Activated CD4-positive, alpha-beta T cell treated with anti-CD3 and anti-CD28 coated beads, Interleukin-2, Interleukin-6, amounts not matched to agents 100 ng/mL and 50 ng/mL, durations not matched to agents 16 hours and 8 hours (primary cell): Measurements from ENCODE around the gene UCKL1.
"Not testable (repeated sequence)": the region's sequence is repeated elsewhere in the genome, so short reads cannot be mapped to it uniquely, and the experiment has no call there.

ENCODE experiments used
- DNase-seq: peaks from one replicate; pipeline ENCODE4 v3.0.0-alpha.2; 2020

Gene UCKL1

DNA sequence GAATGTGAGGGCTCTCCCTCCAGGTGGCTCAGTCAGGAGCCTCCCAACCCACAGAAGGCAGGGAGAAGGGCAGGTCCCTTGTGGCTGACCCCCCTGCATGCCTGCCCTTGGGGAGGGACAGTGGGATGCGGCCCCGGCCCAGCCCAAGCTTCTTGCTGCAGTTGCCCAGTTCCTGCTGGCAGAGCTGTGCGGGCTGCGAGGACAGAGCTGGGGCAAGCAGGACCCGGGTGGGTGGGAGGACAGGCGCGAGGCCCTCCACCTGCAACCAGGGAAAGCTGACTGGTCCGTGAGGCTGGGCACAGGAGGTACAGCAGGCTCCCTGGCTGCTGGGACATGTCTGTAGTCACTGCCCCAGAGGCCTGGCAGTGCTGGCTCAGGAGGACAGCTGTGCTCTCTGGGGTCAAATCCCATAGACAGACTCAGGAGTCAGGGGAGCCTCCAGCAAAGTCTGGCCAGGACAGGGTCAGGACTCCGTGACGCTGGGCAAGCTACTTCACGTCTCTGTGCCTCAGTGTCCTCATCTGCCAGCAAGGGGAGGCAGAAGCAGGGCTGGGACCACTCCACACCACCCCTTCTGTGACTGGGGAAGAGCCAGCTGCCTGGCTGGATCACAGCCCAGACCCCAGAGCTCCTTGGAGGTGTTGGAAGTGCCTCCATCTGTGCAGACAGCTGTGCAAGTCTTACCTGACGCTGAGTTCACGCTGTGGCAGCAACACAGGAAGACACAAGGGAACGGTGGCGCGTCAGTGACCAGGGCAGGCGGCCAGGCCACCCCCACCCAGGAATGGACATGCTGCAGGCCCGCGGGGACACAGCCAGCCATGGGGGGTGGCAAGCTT is 13.0 kb downstream of the UCKL1 start:
- no peak for DNase-seq

DNA sequence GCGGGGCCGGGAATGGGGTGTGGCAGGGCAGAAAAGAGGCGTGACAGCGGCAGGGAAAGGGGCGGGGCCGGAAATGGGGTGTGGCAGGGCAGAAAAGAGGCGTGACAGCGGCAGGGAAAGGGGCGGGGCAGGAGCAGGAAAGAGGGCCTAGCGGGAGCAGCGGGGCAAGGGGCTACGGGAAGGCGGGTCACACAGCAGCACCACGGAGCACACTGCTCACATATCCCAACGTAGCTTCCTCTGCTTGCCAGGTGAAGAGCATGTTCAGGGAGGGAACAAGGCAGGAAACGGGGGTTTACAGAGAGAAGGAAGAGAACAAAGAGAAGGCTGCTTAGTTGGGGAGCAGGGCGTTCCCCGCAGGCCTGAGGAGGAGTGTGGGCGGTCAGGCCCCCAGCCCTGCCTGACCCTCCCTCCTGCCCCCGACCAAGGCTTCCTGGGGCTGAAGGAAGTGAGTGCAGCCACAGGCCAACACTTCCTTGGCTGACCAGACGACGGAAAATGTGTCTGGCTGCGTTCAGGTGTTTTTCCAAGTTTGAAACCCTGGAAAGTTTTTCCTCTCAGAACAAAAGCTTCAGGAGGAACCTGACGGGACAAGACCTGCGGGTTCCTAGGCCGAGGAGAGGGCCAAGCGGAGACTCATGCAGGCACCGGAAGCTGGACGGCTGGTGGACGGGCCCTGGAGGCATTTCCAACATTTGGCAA is 13.8 kb downstream of the UCKL1 start:
- DNase-seq: peak; percentile 79

DNA sequence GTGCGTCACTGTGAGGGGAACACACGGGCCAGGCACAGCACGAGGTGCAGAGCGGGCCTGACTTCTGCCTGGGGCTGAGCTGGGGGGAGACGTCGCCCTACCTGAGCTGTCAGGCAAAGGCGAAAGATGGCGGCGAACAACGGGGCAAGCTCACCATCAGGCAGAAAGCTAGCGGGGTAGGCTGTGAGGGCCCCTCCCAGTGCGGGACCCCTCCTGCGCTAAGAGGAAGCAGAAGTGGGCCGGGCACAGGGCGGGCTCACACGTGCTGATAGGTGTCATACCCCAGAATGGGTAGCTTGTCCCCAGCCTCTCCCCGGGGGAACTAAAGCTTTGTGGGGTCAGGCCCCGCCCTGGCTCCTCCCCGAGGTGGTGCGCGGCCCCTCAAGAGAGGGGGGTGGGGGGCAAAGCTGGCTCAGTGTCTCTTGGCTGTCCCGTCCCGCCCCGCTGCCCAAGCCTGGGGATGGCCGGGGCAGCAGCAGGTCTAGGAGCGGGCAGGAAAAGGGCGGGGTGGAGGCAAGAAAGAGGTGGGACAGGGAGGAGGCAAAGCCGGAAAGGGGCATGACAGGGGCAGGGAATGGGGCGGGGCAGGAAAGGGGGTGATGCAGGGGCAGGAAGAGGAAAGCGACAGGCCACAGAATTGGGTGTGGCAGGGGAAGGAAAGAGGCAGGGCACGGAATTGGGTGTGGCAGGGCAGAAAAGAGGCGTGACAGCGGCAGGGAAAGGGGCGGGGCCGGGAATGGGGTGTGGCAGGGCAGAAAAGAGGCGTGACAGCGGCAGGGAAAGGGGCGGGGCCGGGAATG is 14.7 kb downstream of the UCKL1 start:
- DNase-seq: peak; percentile 97

DNA sequence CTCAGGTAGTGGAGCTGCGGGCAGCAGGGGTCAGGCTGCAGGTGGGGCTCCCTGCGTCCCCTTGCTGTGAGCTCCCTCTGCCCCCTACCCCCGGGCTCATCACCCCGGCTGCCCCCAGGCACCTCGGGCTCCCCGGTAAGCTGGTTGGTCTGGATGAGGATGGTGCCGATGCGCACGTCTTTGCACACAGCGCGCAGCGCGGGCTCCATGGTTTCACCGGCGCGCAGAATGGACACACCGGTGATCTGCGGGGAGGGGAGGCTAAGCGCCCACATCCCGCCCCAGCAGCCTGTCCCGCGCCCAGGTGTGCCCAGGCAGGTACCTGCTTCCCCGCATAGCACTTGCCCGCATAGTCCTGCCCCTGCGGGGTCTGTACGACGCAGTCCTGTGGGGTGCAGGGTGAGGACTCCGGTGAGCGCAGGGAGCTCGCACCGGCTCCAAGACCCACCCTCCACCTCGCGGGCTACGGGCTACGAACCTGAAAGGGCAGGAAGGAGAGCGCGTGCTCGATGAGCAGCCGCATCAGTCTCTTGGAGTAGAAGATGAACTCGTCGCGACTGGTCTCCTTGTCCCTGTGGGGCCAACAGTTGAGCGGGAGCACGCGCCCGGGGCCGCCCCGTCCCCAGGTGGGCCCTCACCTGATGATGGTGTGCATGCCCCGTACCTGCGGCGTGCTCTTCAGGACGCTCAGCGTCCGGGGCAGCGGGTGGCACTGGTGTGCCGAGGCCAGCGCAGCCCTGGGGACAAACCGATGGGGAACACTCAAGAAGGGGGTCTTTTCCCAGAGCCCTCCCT is 15.5 kb downstream of the UCKL1 start:
- no peak for DNase-seq

DNA sequence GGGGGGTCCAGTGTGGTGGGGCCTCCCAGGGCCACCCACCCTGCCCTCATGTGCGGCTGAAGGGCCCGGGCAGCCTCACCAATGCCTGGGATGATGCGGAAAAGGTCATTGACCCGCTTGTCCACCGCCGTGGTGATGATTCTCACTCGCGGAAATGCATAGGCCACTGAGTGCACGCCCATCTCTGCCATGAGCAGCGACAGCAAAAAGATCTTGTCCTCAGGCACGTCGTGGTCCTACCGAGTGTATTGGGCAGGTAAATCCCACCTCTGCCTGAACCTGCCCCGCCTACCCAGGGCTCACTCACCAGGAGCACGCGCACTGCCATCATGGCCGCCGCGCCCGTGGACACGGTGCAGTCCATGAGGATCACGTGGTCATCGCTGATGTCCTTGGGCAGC is 16.1 kb downstream of the UCKL1 start:
- DNase-seq: no peak

DNA sequence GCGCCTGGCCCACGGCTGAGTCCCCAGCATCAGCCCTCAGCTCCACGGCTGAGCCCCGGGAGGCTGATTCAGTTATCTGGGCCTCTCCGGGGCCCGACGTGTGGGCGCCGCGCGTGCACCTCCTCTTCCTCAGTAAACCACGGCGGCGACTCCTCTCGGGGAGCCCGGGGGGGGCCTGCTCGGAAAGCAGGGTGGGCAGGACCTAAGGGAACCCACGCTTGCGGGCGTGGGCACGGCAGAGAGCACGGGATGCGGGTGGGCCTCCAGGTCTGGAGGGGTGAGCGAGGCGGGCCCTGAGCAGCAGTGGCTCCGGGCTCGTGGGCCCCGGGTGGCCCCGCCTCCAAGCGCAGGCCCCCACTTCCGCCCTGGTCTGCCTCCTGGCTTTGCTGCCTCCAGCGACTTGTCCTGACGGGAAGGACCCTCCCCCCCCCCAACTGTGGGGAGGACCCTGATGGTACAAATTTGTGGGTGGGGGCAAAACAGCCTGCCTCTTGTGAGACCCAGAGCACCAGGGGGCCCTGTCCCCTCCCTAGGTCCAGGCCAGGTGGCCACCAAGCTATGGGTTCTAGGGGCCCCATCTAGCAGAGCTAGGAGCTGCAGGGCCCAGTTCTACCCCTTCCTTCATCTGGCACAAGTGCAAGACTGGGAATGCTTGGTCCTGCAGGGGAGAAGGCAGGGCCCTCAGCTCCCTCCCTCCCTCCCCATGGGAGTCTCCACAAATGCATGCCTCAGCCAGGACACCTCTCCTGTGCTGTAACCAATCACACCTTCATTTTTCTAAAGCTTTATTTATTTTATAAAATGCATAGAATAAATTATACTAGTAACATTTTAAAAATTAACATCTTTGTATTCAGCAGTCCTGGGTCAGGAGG is 16.9 kb downstream of the UCKL1 start:
- DNase-seq: no peak

DNA sequence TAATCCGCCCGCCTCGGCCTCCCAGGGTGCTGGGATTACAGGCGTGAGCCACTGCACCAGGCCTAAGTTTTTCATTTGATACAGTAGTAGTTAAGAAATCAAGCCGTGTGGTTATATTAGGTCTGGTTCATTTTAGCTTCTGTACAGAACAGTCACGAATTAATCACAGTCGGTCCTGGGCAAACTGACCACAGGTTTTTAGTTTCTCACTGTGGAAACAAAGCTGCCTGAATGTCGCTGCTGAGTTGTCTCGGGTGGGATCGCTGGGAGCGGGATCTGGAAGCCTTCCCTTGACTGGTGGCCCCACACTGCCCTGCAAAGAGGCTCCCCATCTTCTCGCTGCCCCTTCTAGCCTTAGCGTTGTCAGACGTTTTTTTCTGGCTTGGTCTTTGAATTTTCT is 18.6 kb downstream of the UCKL1 start:
- no peak for DNase-seq

DNA sequence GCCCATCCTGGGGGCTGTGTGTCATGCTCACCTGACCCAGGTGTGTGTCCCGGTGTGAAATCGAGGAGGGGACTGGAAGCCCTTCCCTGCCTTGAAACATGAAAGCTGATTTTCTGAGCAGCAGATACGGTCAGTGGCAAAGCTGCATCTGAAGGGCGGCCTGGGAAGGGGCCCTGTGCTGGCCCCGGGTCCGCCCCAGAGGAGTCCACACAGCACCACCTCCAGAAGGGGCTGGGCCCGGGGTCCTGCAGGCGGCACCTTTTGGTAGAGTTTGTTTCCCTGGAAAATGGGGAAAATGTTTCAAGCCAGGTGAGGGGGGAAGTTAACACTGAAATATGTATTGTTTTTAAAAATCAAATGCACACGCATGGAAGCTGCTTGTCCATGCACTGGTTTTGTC is 20.8 kb downstream of the UCKL1 start:
- no peak for DNase-seq

DNA sequence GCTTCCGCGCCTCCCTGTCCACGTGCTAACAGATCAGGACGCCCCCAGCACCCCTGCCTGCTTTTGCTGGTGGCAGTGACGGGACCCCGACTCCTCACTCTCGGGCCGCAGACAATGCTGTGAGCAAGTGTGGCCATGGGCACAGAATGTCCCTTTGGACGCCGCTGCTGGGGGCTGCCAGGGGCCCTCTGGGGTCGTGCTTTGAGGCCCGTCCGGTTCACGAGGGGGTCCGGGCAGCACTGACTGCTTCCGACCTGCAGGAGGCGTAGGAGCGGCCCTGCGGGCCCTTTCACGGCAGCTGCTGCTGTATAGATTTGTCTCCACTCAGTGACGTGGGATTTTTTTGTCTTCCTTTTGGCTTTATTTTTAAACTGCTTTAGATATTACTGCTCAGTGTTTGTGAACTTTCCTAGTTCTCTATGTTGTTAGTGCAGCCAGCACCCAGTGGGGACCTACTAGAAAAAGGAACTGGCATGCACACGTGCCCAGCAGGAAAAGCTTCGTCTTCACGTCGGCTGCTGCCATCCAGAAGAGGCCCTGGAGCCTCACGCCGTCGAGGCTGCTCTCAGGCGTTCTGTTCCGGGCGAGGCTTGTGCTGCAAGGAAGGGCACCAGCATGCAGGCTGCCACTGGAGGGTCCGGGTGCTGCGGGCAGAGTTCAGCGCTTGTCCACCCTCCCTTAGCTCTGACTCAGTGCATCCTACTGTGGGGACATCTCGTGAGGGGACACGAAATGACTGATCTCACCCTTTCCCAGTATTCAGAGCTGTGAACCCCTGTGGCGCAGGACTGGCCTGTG is 21.7 kb downstream of the UCKL1 start:
- no peak for DNase-seq

DNA sequence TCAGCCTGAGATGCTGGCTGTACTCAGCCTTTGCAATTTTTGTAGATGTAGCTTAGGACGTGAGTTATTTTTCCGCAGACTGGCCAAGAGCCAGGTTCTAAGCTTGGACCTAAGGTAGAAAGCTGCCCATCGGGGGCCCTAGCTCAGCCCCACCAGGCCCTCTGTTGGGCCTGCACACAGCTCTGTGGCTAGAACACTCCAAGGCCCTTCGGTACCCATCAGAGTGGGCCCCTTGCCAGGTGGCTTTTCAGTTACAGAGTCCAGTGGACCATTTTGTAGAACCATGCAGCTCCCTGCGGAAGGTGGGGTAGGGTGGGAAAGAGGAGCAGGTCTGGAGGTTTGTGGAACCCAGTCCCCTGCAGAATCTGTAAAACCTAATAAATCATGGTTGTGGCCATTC is 22.6 kb downstream of the UCKL1 start:
- no peak for DNase-seq

DNA sequence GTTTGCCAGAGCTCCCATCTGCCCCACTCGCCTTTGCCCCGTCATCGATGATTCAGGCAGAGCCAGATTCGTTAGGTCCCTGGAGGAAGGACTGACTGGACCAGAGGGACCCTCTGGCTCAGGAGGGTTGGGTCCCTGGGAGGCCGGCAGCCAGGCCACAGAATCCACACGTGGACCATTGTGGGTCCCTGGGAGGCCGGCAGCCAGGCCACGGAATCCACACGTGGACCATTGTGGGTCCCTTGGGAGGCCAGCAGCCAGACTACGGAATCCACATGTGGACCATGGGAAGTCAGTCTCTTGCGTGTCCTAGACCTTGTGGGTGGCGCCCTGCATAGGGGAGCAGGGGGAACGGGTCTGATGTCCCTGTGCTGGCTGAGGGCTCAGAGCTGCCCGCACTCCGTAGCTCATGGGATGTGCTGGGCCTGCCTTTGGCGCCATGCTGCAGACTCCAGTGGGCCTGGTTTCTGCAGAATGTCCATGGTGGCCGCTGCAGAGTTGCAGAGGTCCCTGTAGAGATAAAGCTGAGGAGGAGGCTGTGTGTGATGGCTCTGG is 23.5 kb downstream of the UCKL1 start:
- DNase-seq: no peak

DNA sequence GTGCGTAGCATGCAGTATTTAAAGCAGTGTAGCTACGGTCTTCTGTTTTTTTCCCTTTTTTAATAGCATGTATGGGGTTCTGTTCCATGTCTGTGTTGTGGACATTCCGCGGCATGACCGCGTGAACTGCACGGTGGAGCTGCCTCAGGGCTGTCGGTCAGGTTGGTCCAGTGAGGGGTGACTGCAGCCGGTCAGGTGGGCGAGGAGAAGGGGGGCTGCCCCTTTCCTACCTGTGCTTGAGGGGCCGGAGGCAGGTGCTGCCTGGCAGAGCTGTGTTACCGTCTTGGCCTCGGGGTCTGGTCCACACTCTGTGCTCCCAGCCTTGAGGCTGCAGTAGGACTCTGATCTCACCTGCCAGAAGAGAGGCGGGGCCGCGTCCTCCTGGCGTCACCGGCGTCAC is 24.5 kb downstream of the UCKL1 start:
- no peak for DNase-seq

DNA sequence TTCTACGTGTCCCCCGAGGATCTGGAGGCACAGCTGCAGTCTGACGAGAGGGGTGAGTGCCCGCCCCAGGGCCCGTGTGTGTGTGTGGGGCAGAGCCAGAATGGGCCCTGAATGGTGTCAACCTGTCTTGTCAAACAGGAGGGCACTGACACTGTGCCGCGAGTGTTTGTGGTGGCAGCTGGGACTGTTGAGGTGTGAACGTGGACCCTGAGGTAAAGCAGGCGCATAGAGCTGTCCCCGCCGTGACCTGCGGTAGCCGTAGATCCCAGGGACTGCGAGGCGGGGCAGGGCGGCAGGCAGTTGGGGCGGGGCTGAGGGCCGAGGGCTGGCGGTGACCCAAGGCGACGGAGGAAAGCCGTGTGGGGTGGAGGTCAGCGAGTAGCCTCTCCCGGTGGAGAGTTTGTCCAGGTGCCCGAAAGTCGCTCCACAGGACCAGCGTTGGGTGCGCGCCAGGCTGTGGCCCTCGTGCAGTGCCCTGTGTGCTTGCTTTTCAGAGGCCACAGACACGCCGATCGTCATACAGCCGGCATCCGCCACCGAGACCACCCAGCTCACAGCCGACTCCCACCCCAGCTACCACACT is 25.2 kb downstream of the UCKL1 start:
- no peak for DNase-seq

DNA sequence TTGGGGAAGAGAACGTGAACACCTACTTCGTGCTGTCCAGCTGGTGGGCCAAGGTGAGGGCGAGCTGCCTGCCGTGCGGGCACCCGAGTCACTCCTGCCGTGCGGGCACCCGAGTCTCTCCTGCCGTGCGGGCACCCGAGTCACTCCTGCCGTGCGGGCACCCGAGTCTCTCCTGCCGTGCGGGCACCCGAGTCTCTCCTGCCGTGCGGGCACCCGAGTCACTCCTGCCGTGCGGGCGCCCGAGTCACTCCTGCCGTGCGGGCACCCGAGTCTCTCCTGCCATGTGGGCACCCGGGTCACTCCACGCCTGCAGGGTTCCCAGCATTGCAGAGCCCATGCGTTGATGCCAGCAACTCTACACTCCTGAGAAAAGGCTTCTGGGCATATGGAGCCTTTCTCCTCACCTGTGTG is 26.7 kb downstream of the UCKL1 start:
- not testable (repeated sequence) for DNase-seq

DNA sequence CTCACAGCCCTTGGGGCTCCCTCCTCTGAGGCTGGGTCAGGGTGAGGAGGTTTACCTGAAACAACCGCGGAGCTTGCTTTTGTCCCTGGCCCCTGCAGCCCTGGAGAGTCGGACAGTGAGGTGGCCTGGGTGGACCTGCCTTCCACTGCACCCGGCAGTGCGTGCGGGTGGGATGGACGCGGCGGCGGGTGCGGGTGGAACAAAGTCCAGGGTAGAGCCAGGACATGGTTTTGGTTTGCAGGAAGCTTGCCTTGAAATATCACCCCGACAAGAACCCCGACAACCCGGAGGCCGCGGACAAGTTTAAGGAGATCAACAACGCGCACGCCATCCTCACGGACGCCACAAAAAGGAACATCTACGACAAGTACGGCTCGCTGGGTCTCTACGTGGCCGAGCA is 27.1 kb downstream of the UCKL1 start:
- no peak for DNase-seq

DNA sequence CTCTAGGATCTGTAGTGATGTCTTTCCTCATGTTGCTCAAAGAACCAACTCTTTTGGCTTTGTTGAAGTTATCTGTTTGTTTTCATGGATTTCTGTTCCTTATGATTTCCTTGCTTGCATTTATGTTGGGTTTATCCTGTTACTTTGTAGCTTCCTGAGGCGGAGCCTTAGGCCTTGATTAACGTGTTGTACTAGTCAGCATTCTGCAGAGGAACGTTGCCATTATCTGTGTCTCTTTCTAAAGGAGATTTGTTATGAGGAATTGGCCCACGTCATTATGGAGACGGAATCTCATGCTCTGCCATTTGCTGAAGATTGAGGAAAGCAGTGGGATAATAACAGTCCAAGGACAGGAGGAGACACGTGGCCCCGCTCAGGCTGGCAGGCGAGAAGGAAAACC is 29.9 kb downstream of the UCKL1 start:
- no peak for DNase-seq

DNA sequence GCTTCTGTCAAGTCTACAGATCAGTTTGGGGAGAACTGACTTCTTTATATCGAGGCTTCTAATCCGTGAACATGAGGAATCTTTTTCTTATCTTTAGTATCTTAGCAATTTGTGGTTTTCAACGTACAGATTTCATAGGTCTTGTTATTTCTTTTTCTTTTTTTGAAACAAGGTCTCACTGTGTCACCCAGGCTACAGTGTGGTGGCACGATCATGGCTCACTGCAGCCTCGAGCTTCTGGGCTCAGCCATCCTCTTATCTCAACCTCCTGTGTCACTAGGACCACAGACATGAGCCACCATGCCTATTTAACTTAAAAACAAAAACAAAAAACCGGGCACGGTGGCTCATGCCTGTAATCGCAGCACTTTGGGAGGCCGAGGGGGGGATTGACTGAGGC is 32.0 kb downstream of the UCKL1 start:
- no peak for DNase-seq

DNA sequence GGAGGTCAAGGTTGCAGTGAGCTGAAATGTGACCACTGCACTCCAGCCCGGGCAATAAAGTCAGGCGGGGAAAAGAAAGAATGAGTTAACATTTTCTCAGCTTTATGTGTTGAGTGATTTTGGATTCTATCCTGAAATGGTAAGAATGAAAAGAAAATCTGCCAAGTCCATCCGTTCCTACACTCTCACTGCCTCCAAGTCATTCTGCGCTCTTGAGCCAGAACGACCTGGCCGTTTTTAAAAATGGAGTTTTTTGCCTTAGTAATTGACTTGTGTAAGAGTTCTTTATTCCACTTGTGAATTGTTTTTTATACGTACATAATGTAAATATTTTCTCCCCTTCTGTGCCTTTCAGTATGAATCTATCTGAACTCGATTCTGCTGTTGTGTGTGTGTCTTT is 32.6 kb downstream of the UCKL1 start:
- no peak for DNase-seq

DNA sequence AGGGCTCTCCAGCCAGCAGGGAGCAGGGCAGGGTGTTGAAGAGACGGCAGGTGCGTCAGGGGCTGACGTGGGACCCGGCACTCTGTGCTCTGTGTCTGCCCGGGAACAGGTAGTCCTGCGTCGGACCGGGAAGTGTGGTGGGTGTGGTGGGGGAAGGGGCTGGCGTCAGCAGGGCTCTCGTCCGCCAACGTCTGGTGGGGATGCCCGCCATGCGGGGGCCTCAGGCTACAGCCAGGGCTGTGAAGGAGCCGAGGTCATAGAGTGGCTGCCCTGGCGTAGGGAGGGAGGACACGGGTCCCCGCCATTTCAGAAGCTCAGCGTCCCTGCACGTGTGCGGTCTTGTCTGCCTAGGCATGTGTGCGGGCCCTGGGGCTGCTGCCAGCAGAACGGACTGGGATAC is 36.0 kb downstream of the UCKL1 start:
- DNase-seq: no peak

DNA sequence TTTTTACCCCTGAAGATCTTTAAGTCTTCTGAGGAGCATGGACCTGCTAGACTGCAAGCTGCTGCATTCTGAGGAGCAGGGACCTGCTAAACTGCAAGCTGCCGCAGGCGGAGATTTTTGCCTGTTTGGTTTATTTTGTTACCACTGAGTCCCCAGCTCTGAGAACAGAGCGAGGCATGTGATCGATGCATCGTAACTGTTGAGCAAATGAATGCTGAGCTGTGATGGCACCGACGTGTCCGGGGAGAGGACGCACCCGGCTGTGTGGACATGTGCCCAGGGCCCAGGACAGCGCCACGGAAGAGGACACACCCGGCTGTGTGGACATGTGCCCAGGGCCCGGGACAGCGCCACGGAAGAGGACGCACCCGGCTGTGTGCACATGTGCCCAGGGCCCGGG is 37.1 kb downstream of the UCKL1 start:
- no peak for DNase-seq
